HepG2 (cell line): ENCODE measurements around the gene RPS10. TPM values are rescaled to one million over a fixed set of nuclear protein-coding genes. Genes with fewer than 3 reads are reported as not detected.

Experiments
- ARID2 ChIP-seq: sonication (generic); formaldehyde crosslinking; IDR thresholded peaks from 2 replicates; pipeline ENCODE4 v1.8.1; 2022; ENCODE audit warnings: mild to moderate bottlenecking, missing genetic modification reagents, borderline replicate concordance
- BCL6 ChIP-seq: IDR thresholded peaks from 2 replicates; pipeline ENCODE4 v1.6.1; 2016; ENCODE audit warnings: missing genetic modification reagents, missing compliant biosample characterization
- GFI1 ChIP-seq: sonication (generic); formaldehyde crosslinking; IDR thresholded peaks from 2 replicates; pipeline ENCODE4 v1.5.0; 2020; ENCODE audit warnings: missing genetic modification reagents, mild to moderate bottlenecking, borderline replicate concordance
- HMG20B ChIP-seq: conservative IDR thresholded peaks from 2 replicates; pipeline ENCODE4 v1.6.1; 2016; ENCODE audit warnings: missing genetic modification reagents, missing compliant biosample characterization
- JDP2 ChIP-seq: sonication (generic); formaldehyde crosslinking; IDR thresholded peaks from 2 replicates; pipeline ENCODE4 v1.8.1; 2022; ENCODE audit warnings: missing genetic modification reagents, borderline replicate concordance
- MED13 ChIP-seq: sonication (generic); formaldehyde crosslinking; IDR thresholded peaks from 2 replicates; pipeline ENCODE4 v1.5.0; 2020; ENCODE audit warnings: missing genetic modification reagents
- MLLT10 ChIP-seq: sonication (generic); formaldehyde crosslinking; IDR thresholded peaks from 2 replicates; pipeline ENCODE4 v1.4.0; 2020; ENCODE audit warnings: missing genetic modification reagents
- NFE2 ChIP-seq: sonication (generic); formaldehyde crosslinking; IDR thresholded peaks from 2 replicates; pipeline ENCODE4 v1.4.0; 2020; ENCODE audit warnings: missing genetic modification reagents
- TBP ChIP-seq: sonication (generic); formaldehyde crosslinking; IDR thresholded peaks from 2 replicates; pipeline ENCODE4 v1.5.0; 2020; ENCODE audit warnings: missing genetic modification reagents
- ZBTB7B ChIP-seq: sonication (generic); formaldehyde crosslinking; IDR thresholded peaks from 2 replicates; pipeline ENCODE4 v1.4.0; 2020; ENCODE audit warnings: missing genetic modification reagents
- ZFX ChIP-seq: sonication (generic); formaldehyde crosslinking; IDR thresholded peaks from 2 replicates; pipeline ENCODE4 v1.4.0; 2020; ENCODE audit warnings: mild to moderate bottlenecking, low read depth, missing genetic modification reagents, moderate library complexity
- ZNF180 ChIP-seq: sonication (generic); formaldehyde crosslinking; IDR thresholded peaks from 2 replicates; pipeline ENCODE4 v1.4.0; 2020; ENCODE audit warnings: low read depth, missing genetic modification reagents, borderline replicate concordance
- ZNF350 ChIP-seq: sonication (generic); formaldehyde crosslinking; IDR thresholded peaks from 2 replicates; pipeline ENCODE4 v1.4.0; 2020; ENCODE audit warnings: mild to moderate bottlenecking, low read depth, missing genetic modification reagents, borderline replicate concordance
- ZNF441 ChIP-seq: sonication (generic); formaldehyde crosslinking; IDR thresholded peaks from 2 replicates; pipeline ENCODE4 v1.7.0; 2021; ENCODE audit warnings: missing genetic modification reagents, borderline replicate concordance
- ZNF672 ChIP-seq: sonication (generic); formaldehyde crosslinking; IDR thresholded peaks from 2 replicates; pipeline ENCODE4 v1.8.1; 2022; ENCODE audit warnings: missing genetic modification reagents
- ZNF720 ChIP-seq: sonication (generic); formaldehyde crosslinking; IDR thresholded peaks from 2 replicates; pipeline ENCODE4 v1.4.0; 2020; ENCODE audit warnings: missing genetic modification reagents
- polyA plus RNA-seq, 8 experiments: library from polyadenylated mRNA; depleted of rRNA in 3 of 8; stranded (reverse) in 7 of 8; unstranded in 1 of 8; fragments of >200 nt; fragmentation: Illumina TruSeq in 4 of 8; extraction: Trizol in 4 of 8; gene quantifications; 2 replicates each; pipeline versions ENCODE4 v1.2.1 to v1.2.3, GENCODE V29; 2011 to 2016; ENCODE audit warnings: low read depth in 4 of 8, missing spikeins in 1 of 8, mixed read lengths in 1 of 8; ENCODE audit not compliant: insufficient read depth in 1 of 8
- total RNA-seq, 5 experiments: library from RNA; depleted of rRNA; stranded (reverse); fragments of >200 nt; fragmentation: Illumina TruSeq; extraction: Trizol; gene quantifications; 2 replicates each; pipeline ENCODE4 v1.2.3, GENCODE V29; 2016; ENCODE audit warnings: low read depth in 1 of 5
- TF ChIP-seq, protein P1 (sequence below): sonication (generic); formaldehyde crosslinking; IDR thresholded peaks from 2 replicates; pipeline ENCODE4 v1.5.0; 2020; ENCODE audit warnings: missing genetic modification reagents
- TF ChIP-seq, protein P2 (sequence below): sonication (generic); formaldehyde crosslinking; IDR thresholded peaks from 2 replicates; pipeline ENCODE4 v1.4.0; 2020; ENCODE audit warnings: low read depth, mild to moderate bottlenecking, missing genetic modification reagents
- TF ChIP-seq, protein P3 (sequence below): sonication (generic); IDR thresholded peaks from 2 replicates; pipeline ENCODE4 v1.6.1; 2016; ENCODE audit warnings: low read depth, borderline replicate concordance
- TF ChIP-seq, protein P4 (sequence below): sonication (generic); formaldehyde crosslinking; IDR thresholded peaks from 2 replicates; pipeline ENCODE4 v1.4.0; 2020; ENCODE audit warnings: mild to moderate bottlenecking, low read depth, missing genetic modification reagents
- TF ChIP-seq, protein P5 (sequence below): sonication (generic); formaldehyde crosslinking; IDR thresholded peaks from 2 replicates; pipeline ENCODE4 v1.5.0; 2020; ENCODE audit warnings: mild to moderate bottlenecking, missing genetic modification reagents, borderline replicate concordance

Gene RPS10
- total and polyA plus RNA-seq, 2 of the 13 experiments (the other 11 are each of a cell fraction or from before 2014, with no cell fraction given) = 2,909 to 4,648 TPM

DNA sequence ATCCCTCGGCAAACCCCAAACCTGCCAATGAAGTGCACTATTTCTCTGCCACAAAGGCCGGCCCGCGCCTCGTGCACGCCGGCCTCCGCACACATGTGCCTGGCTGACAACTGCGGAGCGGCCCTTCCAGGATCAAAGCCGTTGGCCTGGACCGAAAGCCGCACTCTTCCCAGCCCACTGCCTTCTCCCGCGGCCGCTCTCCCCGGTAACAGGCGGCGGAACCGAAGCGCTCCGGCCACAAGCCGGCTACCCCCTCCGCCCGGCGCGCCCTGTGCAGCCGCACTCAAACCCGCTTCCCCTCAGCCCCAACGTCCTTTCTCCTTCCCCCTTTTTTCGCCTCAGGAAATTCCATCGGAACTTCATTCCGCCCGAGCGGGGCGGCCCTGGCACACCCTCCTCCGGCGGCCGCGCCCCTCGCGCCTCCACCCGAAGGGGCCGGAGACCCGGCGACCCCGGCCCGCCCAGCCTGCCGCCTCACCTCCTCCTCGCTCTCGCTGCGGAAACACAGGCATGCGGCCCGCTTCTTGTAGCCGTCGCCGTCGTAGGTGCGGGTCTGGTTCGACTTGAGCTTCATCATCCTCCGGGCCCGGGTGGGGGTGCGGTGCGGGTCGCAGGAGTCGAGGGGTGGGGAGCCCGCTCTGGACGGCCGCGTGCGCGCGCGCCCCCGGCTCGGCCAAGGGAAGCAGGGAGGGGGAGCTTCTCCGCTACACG is 33.9 kb downstream of the RPS10 start (continued):
- TF ChIP-seq HMG20B (no peak), ZNF720 (0 out of 2 replicates have a peak, but pooled peaks have one; percentile 67), JDP2 (no peak), ZNF350 (peak; percentile 62; the same call in 1 of the 2 replicates), MED13 (CRISPR knock-in tag) (0 out of 2 replicates have a peak, but pooled peaks have one; percentile 11), ZNF441 (CRISPR knock-in tag) (peak; percentile 77), GFI1 (0 out of 2 replicates have a peak, but pooled peaks have one; percentile 77), ARID2 (CRISPR knock-in tag) (peak; percentile 74; the same call in 1 of the 2 replicates), MLLT10 (CRISPR knock-in tag) (no peak), BCL6 (no peak), ZNF672 (CRISPR knock-in tag) (peak; percentile 57; the same call in 1 of the 2 replicates), NFE2 (CRISPR knock-in tag) (no peak), ZFX (CRISPR knock-in tag) (peak; percentile 78), ZBTB7B (CRISPR knock-in tag) (no peak), TBP (no peak), ZNF180 (CRISPR knock-in tag) (no peak; the same call in 1 of the 2 replicates)
- TF ChIP-seq, protein P1, sequence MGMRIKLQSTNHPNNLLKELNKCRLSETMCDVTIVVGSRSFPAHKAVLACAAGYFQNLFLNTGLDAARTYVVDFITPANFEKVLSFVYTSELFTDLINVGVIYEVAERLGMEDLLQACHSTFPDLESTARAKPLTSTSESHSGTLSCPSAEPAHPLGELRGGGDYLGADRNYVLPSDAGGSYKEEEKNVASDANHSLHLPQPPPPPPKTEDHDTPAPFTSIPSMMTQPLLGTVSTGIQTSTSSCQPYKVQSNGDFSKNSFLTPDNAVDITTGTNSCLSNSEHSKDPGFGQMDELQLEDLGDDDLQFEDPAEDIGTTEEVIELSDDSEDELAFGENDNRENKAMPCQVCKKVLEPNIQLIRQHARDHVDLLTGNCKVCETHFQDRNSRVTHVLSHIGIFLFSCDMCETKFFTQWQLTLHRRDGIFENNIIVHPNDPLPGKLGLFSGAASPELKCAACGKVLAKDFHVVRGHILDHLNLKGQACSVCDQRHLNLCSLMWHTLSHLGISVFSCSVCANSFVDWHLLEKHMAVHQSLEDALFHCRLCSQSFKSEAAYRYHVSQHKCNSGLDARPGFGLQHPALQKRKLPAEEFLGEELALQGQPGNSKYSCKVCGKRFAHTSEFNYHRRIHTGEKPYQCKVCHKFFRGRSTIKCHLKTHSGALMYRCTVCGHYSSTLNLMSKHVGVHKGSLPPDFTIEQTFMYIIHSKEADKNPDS (CRISPR knock-in tag) = peak; percentile 58; the same call in 1 of the 2 replicates
- TF ChIP-seq, protein P2, sequence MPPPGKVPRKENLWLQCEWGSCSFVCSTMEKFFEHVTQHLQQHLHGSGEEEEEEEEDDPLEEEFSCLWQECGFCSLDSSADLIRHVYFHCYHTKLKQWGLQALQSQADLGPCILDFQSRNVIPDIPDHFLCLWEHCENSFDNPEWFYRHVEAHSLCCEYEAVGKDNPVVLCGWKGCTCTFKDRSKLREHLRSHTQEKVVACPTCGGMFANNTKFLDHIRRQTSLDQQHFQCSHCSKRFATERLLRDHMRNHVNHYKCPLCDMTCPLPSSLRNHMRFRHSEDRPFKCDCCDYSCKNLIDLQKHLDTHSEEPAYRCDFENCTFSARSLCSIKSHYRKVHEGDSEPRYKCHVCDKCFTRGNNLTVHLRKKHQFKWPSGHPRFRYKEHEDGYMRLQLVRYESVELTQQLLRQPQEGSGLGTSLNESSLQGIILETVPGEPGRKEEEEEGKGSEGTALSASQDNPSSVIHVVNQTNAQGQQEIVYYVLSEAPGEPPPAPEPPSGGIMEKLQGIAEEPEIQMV (CRISPR knock-in tag) = no peak; the same call in 1 of the 2 replicates
- TF ChIP-seq, protein P3, sequence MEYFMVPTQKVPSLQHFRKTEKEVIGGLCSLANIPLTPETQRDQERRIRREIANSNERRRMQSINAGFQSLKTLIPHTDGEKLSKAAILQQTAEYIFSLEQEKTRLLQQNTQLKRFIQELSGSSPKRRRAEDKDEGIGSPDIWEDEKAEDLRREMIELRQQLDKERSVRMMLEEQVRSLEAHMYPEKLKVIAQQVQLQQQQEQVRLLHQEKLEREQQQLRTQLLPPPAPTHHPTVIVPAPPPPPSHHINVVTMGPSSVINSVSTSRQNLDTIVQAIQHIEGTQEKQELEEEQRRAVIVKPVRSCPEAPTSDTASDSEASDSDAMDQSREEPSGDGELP = no peak
- TF ChIP-seq, protein P4, sequence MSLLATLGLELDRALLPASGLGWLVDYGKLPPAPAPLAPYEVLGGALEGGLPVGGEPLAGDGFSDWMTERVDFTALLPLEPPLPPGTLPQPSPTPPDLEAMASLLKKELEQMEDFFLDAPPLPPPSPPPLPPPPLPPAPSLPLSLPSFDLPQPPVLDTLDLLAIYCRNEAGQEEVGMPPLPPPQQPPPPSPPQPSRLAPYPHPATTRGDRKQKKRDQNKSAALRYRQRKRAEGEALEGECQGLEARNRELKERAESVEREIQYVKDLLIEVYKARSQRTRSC (CRISPR knock-in tag) = no peak
- TF ChIP-seq, protein P5, sequence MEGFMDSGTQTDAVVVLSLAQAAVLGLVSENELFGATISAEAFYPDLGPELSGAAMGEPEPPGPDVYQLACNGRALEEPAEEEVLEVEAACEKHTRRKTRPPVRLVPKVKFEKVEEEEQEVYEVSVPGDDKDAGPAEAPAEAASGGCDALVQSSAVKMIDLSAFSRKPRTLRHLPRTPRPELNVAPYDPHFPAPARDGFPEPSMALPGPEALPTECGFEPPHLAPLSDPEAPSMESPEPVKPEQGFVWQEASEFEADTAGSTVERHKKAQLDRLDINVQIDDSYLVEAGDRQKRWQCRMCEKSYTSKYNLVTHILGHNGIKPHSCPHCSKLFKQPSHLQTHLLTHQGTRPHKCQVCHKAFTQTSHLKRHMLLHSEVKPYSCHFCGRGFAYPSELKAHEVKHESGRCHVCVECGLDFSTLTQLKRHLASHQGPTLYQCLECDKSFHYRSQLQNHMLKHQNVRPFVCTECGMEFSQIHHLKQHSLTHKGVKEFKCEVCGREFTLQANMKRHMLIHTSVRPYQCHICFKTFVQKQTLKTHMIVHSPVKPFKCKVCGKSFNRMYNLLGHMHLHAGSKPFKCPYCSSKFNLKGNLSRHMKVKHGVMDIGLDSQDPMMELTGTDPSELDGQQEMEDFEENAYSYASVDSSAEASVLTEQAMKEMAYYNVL (CRISPR knock-in tag) = no peak; the same call in 1 of the 2 replicates
